CD4-positive, alpha-beta T cell treated with Interleukin-2 at 100 ng/mL for 4 hours (primary cell): ENCODE measurements around the gene UTS2.
A peak's percentile ranks its signal among the peaks of the same experiment; 100 is the strongest.

Experiments
- DNase-seq: peaks from one replicate; pipeline ENCODE4 v3.0.0-alpha.2; 2020; ENCODE audit warnings: low spot score

UTS2 gene

GRCh38 chr1:7810395-7810794 is 42.5 kb downstream of the UTS2 start:
- DNase-seq, result no peak

DNA sequence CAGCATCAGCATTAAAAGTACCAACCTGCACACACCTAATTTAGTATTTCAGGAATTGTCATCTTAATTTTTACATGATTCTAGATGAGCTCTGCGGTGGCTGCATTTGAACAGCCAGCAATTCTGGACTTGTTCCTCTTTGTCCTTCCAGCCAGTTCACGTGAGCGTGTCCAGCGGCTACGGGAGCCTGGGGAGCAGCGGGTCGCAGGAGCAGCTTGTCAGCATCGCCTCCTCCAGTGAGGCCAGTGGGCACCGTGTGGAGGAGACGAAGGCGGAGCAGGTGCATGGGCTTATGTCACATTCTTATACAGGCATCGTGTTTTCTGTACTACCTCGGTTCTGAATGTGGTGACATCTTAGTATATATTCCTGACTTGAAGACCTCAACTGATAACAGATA is 43.1 kb downstream of the UTS2 start:
- no peak for DNase-seq

- peak; percentile 20 for DNase-seq
These were observed 44.5 kb downstream of the UTS2 start for GRCh38 chr1:7808253-7808844.

DNA sequence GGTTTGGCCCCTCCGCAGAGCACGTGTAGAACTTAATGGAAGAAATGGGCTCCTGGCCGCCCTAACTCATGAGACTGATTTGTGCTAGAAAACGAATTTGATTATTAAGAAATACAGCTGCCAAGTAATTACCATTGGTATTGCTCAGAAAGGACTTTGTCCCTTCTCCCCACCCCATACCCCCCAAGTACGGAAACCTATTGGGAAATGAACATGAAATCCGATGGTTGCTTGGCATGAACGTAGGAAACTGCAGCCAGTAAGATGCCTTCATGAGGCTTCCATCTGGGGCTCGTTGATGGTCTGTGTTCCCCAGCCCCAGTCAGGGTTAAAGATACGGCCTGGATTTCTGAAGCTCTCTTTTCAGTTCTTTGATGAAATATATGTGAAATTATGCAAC is 47.4 kb downstream of the UTS2 start:
- no peak for DNase-seq
